SU-DHL-6 (cell line): ENCODE data around the gene EPHB1.
"Not testable (repeated sequence)": the region's sequence is repeated elsewhere in the genome, so short reads cannot be mapped to it uniquely, and the experiment has no call there.

Source experiments
- H2AFZ ChIP-seq: fragments of 200-600 bp; sonication (generic); 2 replicates; pipeline ENCODE4 v1.6.1; 2014; ENCODE audit warnings: low read depth, mild to moderate bottlenecking, moderate library complexity, mixed read lengths, antibody characterized with exemption, low read length; ENCODE audit not compliant: severe bottlenecking
- H3F3A ChIP-seq: fragments of 200-600 bp; shearing (Covaris generic); 2 replicates; pipeline ENCODE4 v1.6.0; 2016; ENCODE audit warnings: antibody characterized with exemption, mild to moderate bottlenecking; ENCODE audit not compliant: insufficient read depth
- H3K27ac ChIP-seq: fragments of 200-600 bp; sonication (generic); 2 replicates; pipeline ENCODE4 v1.5.1; 2016; ENCODE audit warnings: low read depth, mild to moderate bottlenecking, low read length, moderate library complexity, mixed read lengths
- H3K27me3 ChIP-seq: fragments of 200-600 bp; sonication (generic), shearing (Covaris generic); 2 replicates; pipeline ENCODE4 v1.6.0; 2014; ENCODE audit warnings: mild to moderate bottlenecking, low read length
- H3K36me3 ChIP-seq: fragments of 200-600 bp; sonication (generic); 2 replicates; pipeline ENCODE4 v1.6.1; 2014; ENCODE audit warnings: mild to moderate bottlenecking, low read length, mixed read lengths
- H3K4me2 ChIP-seq: fragments of 300-600, 200-600 bp; shearing (Covaris generic), sonication (generic); 2 replicates; pipeline ENCODE4 v1.6.0; 2014; ENCODE audit warnings: low read length, low read depth, mild to moderate bottlenecking; ENCODE audit not compliant: poor library complexity, severe bottlenecking
- H3K4me3 ChIP-seq: fragments of 200-600 bp; sonication (generic); 2 replicates; pipeline ENCODE4 v1.5.1; 2014; ENCODE audit warnings: antibody characterized with exemption, low read length, mild to moderate bottlenecking, mixed read lengths; ENCODE audit not compliant: insufficient read depth, poor library complexity, severe bottlenecking
- H3K79me2 ChIP-seq: fragments of 200-600 bp; sonication (generic); 2 replicates; pipeline ENCODE4 v1.6.1; 2014; ENCODE audit warnings: mild to moderate bottlenecking, low read length, moderate library complexity; ENCODE audit not compliant: insufficient read depth
- H3K9ac ChIP-seq: fragments of 200-600 bp; sonication (generic); 2 replicates; pipeline ENCODE4 v1.7.0; 2014; ENCODE audit warnings: mild to moderate bottlenecking, low read length
- H3K9me2 ChIP-seq: fragments of 200-600 bp; sonication (generic); replicated peaks from 2 replicates; pipeline ENCODE4 v1.6.1; 2014; ENCODE audit warnings: low read length; ENCODE audit not compliant: insufficient read depth
- H3K9me3 ChIP-seq: fragments of 200-600 bp; sonication (generic); 2 replicates; pipeline ENCODE4 v1.6.1; 2014; ENCODE audit warnings: low read length, mixed read lengths; ENCODE audit not compliant: insufficient read depth
- H4K20me1 ChIP-seq: fragments of 200-600 bp; sonication (generic); 2 replicates; pipeline ENCODE4 v1.6.1; 2014; ENCODE audit warnings: low read depth, mild to moderate bottlenecking, antibody characterized with exemption, low read length, moderate library complexity, mixed read lengths
- CTCF ChIP-seq: fragments of 200-600 bp; sonication (generic); IDR thresholded peaks from one replicate; pipeline ENCODE4 v1.5.1; 2017; ENCODE audit warnings: antibody characterized with exemption, mild to moderate bottlenecking, low read length, moderate library complexity; ENCODE audit not compliant: insufficient read depth, poor library complexity, severe bottlenecking
- EZH2phosphoT487 ChIP-seq: fragments of 200-600 bp; sonication (generic), shearing (Covaris generic); conservative IDR thresholded peaks from 2 replicates; pipeline ENCODE4 v1.6.1; 2018; ENCODE audit warnings: mild to moderate bottlenecking, antibody characterized with exemption, low read length, moderate library complexity, mixed read lengths

EPHB1 gene

GRCh38 chr3:135228201-135228600, 433.1 kb downstream of the EPHB1 start:
- H4K20me1 ChIP-seq, result no peaks in the 10 kb centered on the region
- H3K79me2 ChIP-seq, result no peaks in the 10 kb centered on the region
- H3K9me2 ChIP-seq, result no peaks in the 10 kb centered on the region
- TF ChIP-seq EZH2phosphoT487 (no peak), CTCF (no peak)
- no peak overlapping the region for H3K9ac ChIP-seq
- H3K27me3 ChIP-seq, result no peaks in the 10 kb centered on the region
- no peak overlapping the region for H3K4me3 ChIP-seq
- no peaks in the 10 kb centered on the region for H3F3A ChIP-seq
- no peak overlapping the region for H2AFZ ChIP-seq
- no peak overlapping the region for H3K27ac ChIP-seq
- H3K9me3 ChIP-seq, result no peaks in the 10 kb centered on the region
- no peaks in the 10 kb centered on the region for H3K36me3 ChIP-seq
- H3K4me2 ChIP-seq, result no peak overlapping the region

GRCh38 chr3:135229018-135229495, 434.0 kb downstream of the EPHB1 start:
- no peaks in the 10 kb centered on the region for H3F3A ChIP-seq
- H4K20me1 ChIP-seq, result no peaks in the 10 kb centered on the region
- no peak overlapping the region for H2AFZ ChIP-seq
- H3K4me2 ChIP-seq, result no peak overlapping the region
- H3K4me3 ChIP-seq, result no peak overlapping the region
- H3K9ac ChIP-seq, result no peak overlapping the region
- TF ChIP-seq CTCF, result no peak
- TF ChIP-seq EZH2phosphoT487, result no peak
- no peak overlapping the region for H3K27ac ChIP-seq
- H3K27me3 ChIP-seq, result no peaks in the 10 kb centered on the region
- H3K9me3 ChIP-seq, result no peaks in the 10 kb centered on the region
- H3K36me3 ChIP-seq, result no peaks in the 10 kb centered on the region
- H3K9me2 ChIP-seq, result no peaks in the 10 kb centered on the region
- H3K79me2 ChIP-seq, result no peaks in the 10 kb centered on the region

GRCh38 chr3:135231737-135232136, 436.7 kb downstream of the EPHB1 start:
- Histone ChIP-seq H3K27me3 (no peaks in the 10 kb centered on the region), H3K9ac (no peak overlapping the region), H4K20me1 (no peaks in the 10 kb centered on the region), H2AFZ (no peak overlapping the region), H3K9me3 (no peaks in the 10 kb centered on the region), H3K36me3 (no peaks in the 10 kb centered on the region), H3K4me2 (no peak overlapping the region), H3K27ac (no peak overlapping the region), H3K4me3 (no peak overlapping the region), H3K79me2 (no peaks in the 10 kb centered on the region), H3F3A (no peaks in the 10 kb centered on the region), H3K9me2 (no peaks in the 10 kb centered on the region)
- TF ChIP-seq EZH2phosphoT487 (no peak), CTCF (no peak)

- H3K9me2 ChIP-seq, result no peaks in the 10 kb centered on the region
- H3K27me3 ChIP-seq, result no peaks in the 10 kb centered on the region
- H2AFZ ChIP-seq, result no peak overlapping the region
- no peaks in the 10 kb centered on the region for H3K79me2 ChIP-seq
- no peaks in the 10 kb centered on the region for H4K20me1 ChIP-seq
- no peak overlapping the region for H3K4me2 ChIP-seq
- TF ChIP-seq EZH2phosphoT487 (no peak), CTCF (no peak)
- H3F3A ChIP-seq, result no peaks in the 10 kb centered on the region
- H3K36me3 ChIP-seq, result no peaks in the 10 kb centered on the region
- no peaks in the 10 kb centered on the region for H3K9me3 ChIP-seq
- no peak overlapping the region for H3K9ac ChIP-seq
- no peak overlapping the region for H3K4me3 ChIP-seq
- no peak overlapping the region for H3K27ac ChIP-seq
These were observed 437.2 kb downstream of the EPHB1 start for GRCh38 chr3:135232226-135232625.

GRCh38 chr3:135233476-135233875, 438.4 kb downstream of the EPHB1 start:
- H3K9me3 ChIP-seq, H3K36me3 ChIP-seq, H3F3A ChIP-seq, H3K4me3 ChIP-seq, H4K20me1 ChIP-seq, H3K9ac ChIP-seq, H3K79me2 ChIP-seq, H2AFZ ChIP-seq, H3K4me2 ChIP-seq, H3K9me2 ChIP-seq, H3K27me3 ChIP-seq, H3K27ac ChIP-seq: not testable (repeated sequence)
